Ishikawa (cell line): ENCODE results near the gene TP53I13.

ENCODE experiments used
- CEBPB ChIP-seq: IDR thresholded peaks from 2 replicates; pipeline ENCODE4 v1.6.1; 2012
- CREB1 ChIP-seq: IDR thresholded peaks from 2 replicates; pipeline ENCODE4 v1.6.1; 2012; ENCODE audit warnings: low read depth
- EGR1 ChIP-seq: IDR thresholded peaks from 2 replicates; pipeline ENCODE4 v1.6.1; 2012
- FOXM1 ChIP-seq: IDR thresholded peaks from 2 replicates; pipeline ENCODE4 v1.6.1; 2012; ENCODE audit warnings: low read depth, borderline replicate concordance
- MAX ChIP-seq: IDR thresholded peaks from 2 replicates; pipeline ENCODE4 v1.6.1; 2012
- NFIC ChIP-seq: IDR thresholded peaks from 2 replicates; pipeline ENCODE4 v1.6.1; 2012
- RAD21 ChIP-seq: IDR thresholded peaks from 2 replicates; pipeline ENCODE4 v1.6.1; 2012; ENCODE audit warnings: low read depth
- TAF1 ChIP-seq: IDR thresholded peaks from 2 replicates; pipeline ENCODE4 v1.6.1; 2012; ENCODE audit warnings: low read depth, mild to moderate bottlenecking
- TCF12 ChIP-seq: IDR thresholded peaks from 2 replicates; pipeline ENCODE4 v1.6.1; 2012; ENCODE audit warnings: low read depth
- TEAD4 ChIP-seq: IDR thresholded peaks from 2 replicates; pipeline ENCODE4 v1.6.1; 2012
- USF1 ChIP-seq: IDR thresholded peaks from 2 replicates; pipeline ENCODE4 v1.6.1; 2012
- ZBTB7A ChIP-seq: IDR thresholded peaks from 2 replicates; pipeline ENCODE4 v1.6.1; 2012; ENCODE audit warnings: low read depth
- TF ChIP-seq, protein P1 (sequence below): IDR thresholded peaks from 2 replicates; pipeline ENCODE4 v1.6.1; 2012; ENCODE audit warnings: low read depth, mild to moderate bottlenecking

The TP53I13 gene

GRCh38 chr17:29557085-29557738 is 11.3 kb upstream of the TP53I13 start:
- TF ChIP-seq USF1 (no peak), EGR1 (no peak), NFIC (no peak), TCF12 (no peak), ZBTB7A (no peak), TAF1 (no peak)
- TF ChIP-seq, protein P1, sequence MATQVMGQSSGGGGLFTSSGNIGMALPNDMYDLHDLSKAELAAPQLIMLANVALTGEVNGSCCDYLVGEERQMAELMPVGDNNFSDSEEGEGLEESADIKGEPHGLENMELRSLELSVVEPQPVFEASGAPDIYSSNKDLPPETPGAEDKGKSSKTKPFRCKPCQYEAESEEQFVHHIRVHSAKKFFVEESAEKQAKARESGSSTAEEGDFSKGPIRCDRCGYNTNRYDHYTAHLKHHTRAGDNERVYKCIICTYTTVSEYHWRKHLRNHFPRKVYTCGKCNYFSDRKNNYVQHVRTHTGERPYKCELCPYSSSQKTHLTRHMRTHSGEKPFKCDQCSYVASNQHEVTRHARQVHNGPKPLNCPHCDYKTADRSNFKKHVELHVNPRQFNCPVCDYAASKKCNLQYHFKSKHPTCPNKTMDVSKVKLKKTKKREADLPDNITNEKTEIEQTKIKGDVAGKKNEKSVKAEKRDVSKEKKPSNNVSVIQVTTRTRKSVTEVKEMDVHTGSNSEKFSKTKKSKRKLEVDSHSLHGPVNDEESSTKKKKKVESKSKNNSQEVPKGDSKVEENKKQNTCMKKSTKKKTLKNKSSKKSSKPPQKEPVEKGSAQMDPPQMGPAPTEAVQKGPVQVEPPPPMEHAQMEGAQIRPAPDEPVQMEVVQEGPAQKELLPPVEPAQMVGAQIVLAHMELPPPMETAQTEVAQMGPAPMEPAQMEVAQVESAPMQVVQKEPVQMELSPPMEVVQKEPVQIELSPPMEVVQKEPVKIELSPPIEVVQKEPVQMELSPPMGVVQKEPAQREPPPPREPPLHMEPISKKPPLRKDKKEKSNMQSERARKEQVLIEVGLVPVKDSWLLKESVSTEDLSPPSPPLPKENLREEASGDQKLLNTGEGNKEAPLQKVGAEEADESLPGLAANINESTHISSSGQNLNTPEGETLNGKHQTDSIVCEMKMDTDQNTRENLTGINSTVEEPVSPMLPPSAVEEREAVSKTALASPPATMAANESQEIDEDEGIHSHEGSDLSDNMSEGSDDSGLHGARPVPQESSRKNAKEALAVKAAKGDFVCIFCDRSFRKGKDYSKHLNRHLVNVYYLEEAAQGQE = no peak

DNA sequence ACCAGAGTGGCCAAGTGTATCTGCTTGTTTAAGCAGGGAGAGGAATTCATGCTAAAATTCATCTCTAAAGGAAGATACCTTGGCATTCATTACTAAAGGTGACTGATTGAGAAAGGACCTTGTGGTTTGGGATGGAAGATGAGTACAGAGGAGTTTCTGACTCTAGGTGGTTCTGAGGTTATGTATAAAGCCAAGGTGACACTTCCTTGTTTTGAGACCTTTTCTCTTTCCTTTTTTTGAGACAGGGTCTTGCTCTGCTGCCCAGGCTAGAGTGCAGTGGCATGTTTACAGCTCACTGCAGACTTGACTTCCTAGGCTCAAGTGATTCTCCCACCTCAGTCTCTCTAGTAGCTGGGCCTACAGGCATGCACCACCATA is 10.8 kb upstream of the TP53I13 start:
- TF ChIP-seq, protein P1 = no peak
- no peak for TF ChIP-seq NFIC
- TF ChIP-seq TCF12 = no peak
- TF ChIP-seq MAX = no peak
- no peak for TF ChIP-seq USF1
- TF ChIP-seq TEAD4 = no peak
- TF ChIP-seq FOXM1 = no peak
- TF ChIP-seq CEBPB = no peak

- TF ChIP-seq TAF1 (no peak), CREB1 (no peak), USF1 (no peak), RAD21 (no peak)
- TF ChIP-seq, protein P1 = no peak
Observed at GRCh38 chr17:29559640-29560039, 8.9 kb upstream of the TP53I13 start.

- TF ChIP-seq TEAD4 = no peak
- no peak for TF ChIP-seq CREB1
- TF ChIP-seq USF1 = no peak
Observed at GRCh38 chr17:29560316-29560715, 8.2 kb upstream of the TP53I13 start.

- TF ChIP-seq CREB1 (no peak), EGR1 (no peak), USF1 (no peak), ZBTB7A (no peak)
Observed at GRCh38 chr17:29561554-29562517, 6.7 kb upstream of the TP53I13 start.
